CD14-positive monocyte (primary cell): ENCODE results near the gene POLR2H. TPM values are rescaled to one million over a fixed set of nuclear protein-coding genes. Genes with fewer than 3 reads are reported as not detected.

Experiments
- DNase-seq, 3 donors: peaks; one replicate each; pipeline ENCODE4 v3.0.0-alpha.2; 2011 to 2022
- H2AFZ ChIP-seq: 2 replicates; pipeline ENCODE4 v1.6.0; 2012; ENCODE audit warnings: mild to moderate bottlenecking, low read depth, low read length, inconsistent platforms; ENCODE audit not compliant: insufficient read depth, poor library complexity, severe bottlenecking
- H3K27ac ChIP-seq, 2 donors: 1 replicate in 1 of 2; 2 replicates in 1 of 2; pipeline ENCODE4 v1.5.1; 2012 to 2013; ENCODE audit warnings: low read length in 2 of 2, control low read depth in 1 of 2, inconsistent platforms in 1 of 2, low read depth in 1 of 2, mild to moderate bottlenecking in 1 of 2
- H3K27me3 ChIP-seq, 2 donors: one replicate each; pipeline versions ENCODE4 v1.6.0 to v1.6.1; 2011 to 2013; ENCODE audit warnings: low read length in 2 of 2; ENCODE audit not compliant: control insufficient read depth in 2 of 2, insufficient read depth in 2 of 2
- H3K36me3 ChIP-seq, 2 donors: replicated peaks in 1 of 2; 1 replicate in 1 of 2; 2 replicates in 1 of 2; pipeline versions ENCODE4 v1.5.1 to v1.6.1; 2012 to 2013; ENCODE audit warnings: low read length in 2 of 2, control low read depth in 1 of 2, inconsistent platforms in 1 of 2, mild to moderate bottlenecking in 1 of 2; ENCODE audit not compliant: insufficient read depth in 2 of 2, control insufficient read depth in 1 of 2
- H3K4me1 ChIP-seq, 2 donors: 1 replicate in 1 of 2; 2 replicates in 1 of 2; pipeline versions ENCODE4 v1.5.1 to v1.6.1; 2012 to 2013; ENCODE audit warnings: low read length in 2 of 2, control low read depth in 1 of 2, inconsistent platforms in 1 of 2, mild to moderate bottlenecking in 1 of 2, moderate library complexity in 1 of 2; ENCODE audit not compliant: insufficient read depth in 2 of 2, control insufficient read depth in 1 of 2
- H3K4me2 ChIP-seq: replicated peaks from 2 replicates; pipeline ENCODE3; 2012; ENCODE audit warnings: low read length, moderate library complexity, mild to moderate bottlenecking; ENCODE audit not compliant: poor library complexity, severe bottlenecking; ENCODE audit errors: extremely low read depth
- H3K4me3 ChIP-seq, 3 experiments: fragments of 200-600 bp in 1 of 3; sonication (generic) in 1 of 3; replicated peaks in 1 of 3; 1 replicate in 2 of 3; 2 replicates in 1 of 3; pipeline ENCODE4 v1.5.1; 2011 to 2013; ENCODE audit warnings: low read length in 3 of 3, mild to moderate bottlenecking in 3 of 3, control low read depth in 2 of 3, low read depth in 2 of 3, inconsistent platforms in 1 of 3, moderate library complexity in 1 of 3
- H3K79me2 ChIP-seq: 2 replicates; pipeline ENCODE4 v1.6.0; 2012; ENCODE audit warnings: mild to moderate bottlenecking, control low read depth, inconsistent platforms, low read length, moderate library complexity; ENCODE audit not compliant: insufficient read depth
- H3K9ac ChIP-seq: 2 replicates; pipeline ENCODE4 v1.6.0; 2017; ENCODE audit warnings: low read length, mild to moderate bottlenecking; ENCODE audit not compliant: insufficient read depth, poor library complexity, severe bottlenecking
- H3K9me3 ChIP-seq, 2 donors: replicated peaks in 1 of 2; 1 replicate in 1 of 2; 2 replicates in 1 of 2; pipeline versions ENCODE4 v1.5.1 to v1.6.1; 2012 to 2013; ENCODE audit warnings: low read length in 2 of 2, control low read depth in 1 of 2; ENCODE audit not compliant: control insufficient read depth in 1 of 2, insufficient read depth in 1 of 2
- H4K20me1 ChIP-seq: 2 replicates; pipeline ENCODE4 v1.6.0; 2012; ENCODE audit warnings: mild to moderate bottlenecking, low read length, control low read depth, moderate library complexity; ENCODE audit not compliant: insufficient read depth
- H3K27ac Mint-ChIP-seq, 7 donors: one replicate each; pipeline ENCODE4 v1.8.0; 2020; ENCODE audit warnings: mild to moderate bottlenecking in 7 of 7, mixed read lengths in 7 of 7, moderate library complexity in 6 of 7, inconsistent platforms in 2 of 7
- H3K27me3 Mint-ChIP-seq, 3 donors: one replicate each; pipeline ENCODE4 v1.8.0; 2021 to 2022; ENCODE audit warnings: low read depth in 3 of 3, mild to moderate bottlenecking in 3 of 3, mixed read lengths in 3 of 3, moderate library complexity in 3 of 3, inconsistent platforms in 1 of 3
- H3K36me3 Mint-ChIP-seq, 2 donors: one replicate each; pipeline ENCODE4 v1.8.0; 2020; ENCODE audit warnings: mixed read lengths in 2 of 2, inconsistent platforms in 1 of 2, mild to moderate bottlenecking in 1 of 2
- H3K4me1 Mint-ChIP-seq: one replicate; pipeline ENCODE4 v1.8.0; 2020; ENCODE audit warnings: mild to moderate bottlenecking, mixed read lengths
- H3K4me3 Mint-ChIP-seq, 2 donors: one replicate each; pipeline ENCODE4 v1.8.0; 2020; ENCODE audit warnings: mild to moderate bottlenecking in 2 of 2, mixed read lengths in 2 of 2, moderate library complexity in 1 of 2
- H3K9me3 Mint-ChIP-seq, 7 donors: one replicate each; pipeline ENCODE4 v1.8.0; 2020 to 2022; ENCODE audit warnings: mixed read lengths in 7 of 7, mild to moderate bottlenecking in 6 of 7, moderate library complexity in 6 of 7, inconsistent platforms in 2 of 7
- WGBS: methylation state at CpG from one replicate; pipeline ENCODE4 v1.1.5; 2013; ENCODE audit warnings: missing lambda C conversion rate; ENCODE audit not compliant: insufficient coverage; 5-methylcytosine and 5-hydroxymethylcytosine counted together
- intact Hi-C, 2 donors: fragments of 100-400 bp; cut with micrococcal nuclease; formaldehyde crosslinking; loops; one replicate each; pipeline versions ENCODE4 v1.15.0 to v1.15.1; 2023
- polyA plus RNA-seq, 3 donors: library from polyadenylated mRNA; depleted of rRNA in 1 of 3; unstranded in 2 of 3; stranded (reverse) in 1 of 3; fragments of 300-500 nt in 2 of 3; fragments of >200 nt in 1 of 3; fragmentation: Illumina TruSeq in 2 of 3; gene quantifications; 1 replicate in 2 of 3; 2 replicates in 1 of 3; pipeline ENCODE4 v1.2.3, GENCODE V29; 2012 to 2021
- TF ChIP-seq, protein P1 (sequence below): fragments of 200-600 bp; IDR thresholded peaks from one replicate; pipeline ENCODE4 v1.8.0; 2022; ENCODE audit warnings: antibody characterized with exemption, mild to moderate bottlenecking

The POLR2H gene
- polyA plus RNA-seq, 3 donors: 21.7 to 67.3 (median 24.6) TPM

GRCh38 chr3:184353546-184353941, 8.0 kb upstream of the POLR2H start:
- Histone ChIP-seq H3K9me3 (no peaks in the 10 kb centered on the region), H3K27ac (no peak overlapping the region), H3K36me3 (no peaks in the 10 kb centered on the region), H2AFZ (no peak overlapping the region), H3K4me3 (no peak overlapping the region), H4K20me1 (no peaks in the 10 kb centered on the region), H3K4me2 (no peak overlapping the region), H3K27me3 (no peaks in the 10 kb centered on the region), H3K9ac (no peak overlapping the region), H3K79me2 (no peaks in the 10 kb centered on the region), H3K4me1 (no peaks in the 10 kb centered on the region)
- TF ChIP-seq, protein P1, sequence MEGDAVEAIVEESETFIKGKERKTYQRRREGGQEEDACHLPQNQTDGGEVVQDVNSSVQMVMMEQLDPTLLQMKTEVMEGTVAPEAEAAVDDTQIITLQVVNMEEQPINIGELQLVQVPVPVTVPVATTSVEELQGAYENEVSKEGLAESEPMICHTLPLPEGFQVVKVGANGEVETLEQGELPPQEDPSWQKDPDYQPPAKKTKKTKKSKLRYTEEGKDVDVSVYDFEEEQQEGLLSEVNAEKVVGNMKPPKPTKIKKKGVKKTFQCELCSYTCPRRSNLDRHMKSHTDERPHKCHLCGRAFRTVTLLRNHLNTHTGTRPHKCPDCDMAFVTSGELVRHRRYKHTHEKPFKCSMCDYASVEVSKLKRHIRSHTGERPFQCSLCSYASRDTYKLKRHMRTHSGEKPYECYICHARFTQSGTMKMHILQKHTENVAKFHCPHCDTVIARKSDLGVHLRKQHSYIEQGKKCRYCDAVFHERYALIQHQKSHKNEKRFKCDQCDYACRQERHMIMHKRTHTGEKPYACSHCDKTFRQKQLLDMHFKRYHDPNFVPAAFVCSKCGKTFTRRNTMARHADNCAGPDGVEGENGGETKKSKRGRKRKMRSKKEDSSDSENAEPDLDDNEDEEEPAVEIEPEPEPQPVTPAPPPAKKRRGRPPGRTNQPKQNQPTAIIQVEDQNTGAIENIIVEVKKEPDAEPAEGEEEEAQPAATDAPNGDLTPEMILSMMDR: no peak
- 97% methylated on average over 11 of the region's 11 CpGs for WGBS
- H3K27me3 Mint-ChIP-seq: peaks cover 0 to 8% (median 3%) of the 10 kb centered on the region in 3 donors
- no peak overlapping the region for H3K4me3 Mint-ChIP-seq
- no peaks in the 10 kb centered on the region for H3K4me1 Mint-ChIP-seq
- no peaks in the 10 kb centered on the region for H3K36me3 Mint-ChIP-seq
- no peak for DNase-seq
- H3K27ac Mint-ChIP-seq: no peak overlapping the region
- intact Hi-C loops: no loop called here
- peaks cover 0 to 1% (median 0%) of the 10 kb centered on the region in 7 donors for H3K9me3 Mint-ChIP-seq

DNA sequence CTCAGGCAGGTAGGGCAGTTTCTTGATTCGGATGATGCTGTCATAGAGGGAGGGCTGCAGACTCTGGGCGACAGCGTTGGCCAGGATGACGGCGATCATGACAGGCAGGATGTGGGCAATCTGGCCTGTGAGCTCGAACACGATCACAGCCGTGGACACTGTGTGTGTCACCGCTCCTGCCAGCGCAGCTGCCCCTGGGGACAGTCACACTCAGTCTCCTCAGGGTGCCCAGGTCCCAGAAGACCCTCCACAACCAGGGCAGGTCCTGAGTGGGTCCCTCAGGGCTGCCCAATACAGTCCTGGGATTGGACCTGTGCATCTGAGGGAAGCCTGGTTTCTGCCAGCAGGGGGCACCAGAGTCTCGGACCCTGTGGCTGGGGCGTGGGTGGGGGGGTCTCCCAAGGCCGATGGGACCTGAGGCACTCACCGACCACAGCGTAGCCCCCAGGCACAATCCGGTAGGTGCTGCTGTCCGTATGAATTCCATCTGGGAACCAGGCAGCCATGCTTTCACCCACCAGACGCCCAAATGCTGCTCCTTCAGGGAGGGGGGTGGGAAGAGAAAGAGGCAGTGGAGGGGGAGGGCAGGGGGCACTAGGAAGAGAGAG, 7.3 kb upstream of the POLR2H start:
- H3K9me3 ChIP-seq: no peaks in the 10 kb centered on the region
- no peaks in the 10 kb centered on the region for H3K27me3 ChIP-seq
- no peak overlapping the region for H3K9ac ChIP-seq
- Mint-ChIP-seq H3K36me3 (no peaks in the 10 kb centered on the region), H3K4me1 (no peaks in the 10 kb centered on the region), H3K27ac (no peak overlapping the region), H3K4me3 (no peak overlapping the region), H3K27me3 (peaks cover 2 to 8% (median 4%) of the 10 kb centered on the region in 3 donors), H3K9me3 (peaks cover 0 to 1% (median 0%) of the 10 kb centered on the region in 7 donors)
- H3K4me2 ChIP-seq: no peak overlapping the region
- H3K79me2 ChIP-seq: no peaks in the 10 kb centered on the region
- H3K27ac ChIP-seq: no peak overlapping the region
- TF ChIP-seq, protein P1: peak; percentile 86
- no peaks in the 10 kb centered on the region for H3K36me3 ChIP-seq
- H4K20me1 ChIP-seq: no peaks in the 10 kb centered on the region
- no peaks in the 10 kb centered on the region for H3K4me1 ChIP-seq
- intact Hi-C loops: no loop called here
- H3K4me3 ChIP-seq: no peak overlapping the region
- 49% methylated on average over 16 of the region's 18 CpGs for WGBS
- peak; percentile 29 to 48 (median 40) for DNase-seq
- no peak overlapping the region for H2AFZ ChIP-seq
